Stimulated activated CD8-positive, alpha-beta memory T cell treated with anti-CD3 and anti-CD28 coated beads, Interleukin-2, amount 100 ng/mL, for 1 hour (primary cell): Measurements from ENCODE around the gene IPO5.

Source experiments
- DNase-seq, 2 donors: peaks; one replicate each; pipeline ENCODE4 v3.0.0-alpha.2; 2020; ENCODE audit warnings: low read depth in 2 of 2

IPO5 gene

GRCh38 chr13:97953376-97953970 lies at the start of gene IPO5:
Gene IPO5, plus strand, starts transcription at chr13:97953675. Its CDS starts 23,022 bp downstream, at chr13:97976697.
- DNase-seq, result no peak

GRCh38 chr13:97904059-97904458 lies 49.4 kb upstream of the IPO5 start:
- DNase-seq, result no peak

GRCh38 chr13:97905517-97905916 lies 48.0 kb upstream of the IPO5 start:
- DNase-seq, result no peak

GRCh38 chr13:97911311-97912138 lies 42.0 kb upstream of the IPO5 start:
- no peak for DNase-seq

- DNase-seq, result no peak
These were observed 41.3 kb upstream of the IPO5 start for GRCh38 chr13:97912139-97912535.

- DNase-seq, result no peak
These were observed 40.3 kb upstream of the IPO5 start for GRCh38 chr13:97913206-97913605.

- DNase-seq, result no peak
These were observed 38.9 kb upstream of the IPO5 start for GRCh38 chr13:97914540-97914939.

- no peak for DNase-seq
These were observed 32.2 kb upstream of the IPO5 start for GRCh38 chr13:97921176-97921816.

- DNase-seq, result no peak
These were observed 25.2 kb upstream of the IPO5 start for GRCh38 chr13:97928301-97928700.

- DNase-seq, result no peak
These were observed 21.4 kb upstream of the IPO5 start for GRCh38 chr13:97932036-97932435.

GRCh38 chr13:97932647-97933046 lies 20.8 kb upstream of the IPO5 start:
- DNase-seq, result no peak

GRCh38 chr13:97933776-97934175 lies 19.7 kb upstream of the IPO5 start:
- no peak for DNase-seq

GRCh38 chr13:97934590-97934989 lies 18.9 kb upstream of the IPO5 start:
- no peak for DNase-seq

GRCh38 chr13:97935071-97935470 lies 18.4 kb upstream of the IPO5 start:
- DNase-seq, result no peak

- DNase-seq, result no peak
These were observed 17.4 kb upstream of the IPO5 start for GRCh38 chr13:97936036-97936435.

- no peak for DNase-seq
These were observed 14.6 kb upstream of the IPO5 start for GRCh38 chr13:97938706-97939475.

- no peak for DNase-seq
These were observed 9.0 kb upstream of the IPO5 start for GRCh38 chr13:97944396-97945029.

GRCh38 chr13:97945342-97945741 lies 8.1 kb upstream of the IPO5 start:
- DNase-seq, result no peak

- no peak for DNase-seq
These were observed 7.6 kb upstream of the IPO5 start for GRCh38 chr13:97945792-97946419.

- DNase-seq, result no peak
These were observed 6.4 kb upstream of the IPO5 start for GRCh38 chr13:97946951-97947588.

GRCh38 chr13:97948041-97948440 lies 5.4 kb upstream of the IPO5 start:
- no peak for DNase-seq
